ENCODE data around the gene LMX1B. TPM values are rescaled to one million over a fixed set of nuclear protein-coding genes. Genes with fewer than 3 reads are reported as not detected.

LMX1B gene
- total RNA-seq, 1 experiment from 2014 or later: 11.3 TPM

GRCh38 chr9:126591083-126591482, 22.6 kb upstream of the LMX1B start (continued):
- no peak for TF ChIP-seq REST (IDR thresholded peaks at IDR 0.05; ENCODE audit: low read depth)
- TF ChIP-seq CBX3 (IDR thresholded peaks at IDR 0.05; ENCODE audit: low read depth): no peak
- no peak for TF ChIP-seq ZNF274 (IDR thresholded peaks at IDR 0.05; ENCODE audit: low read depth, low read length)
- TF ChIP-seq ZBTB33 (IDR thresholded peaks at IDR 0.05; ENCODE audit: extremely low read depth, insufficient replicate concordance, low read length): no peak
- TF ChIP-seq POLR2A (IDR thresholded peaks at IDR 0.05; ENCODE audit: borderline replicate concordance, extremely low read depth, insufficient read depth, insufficient read length): no peak
- no peak for TF ChIP-seq EZH2phosphoT487 (IDR thresholded peaks at IDR 0.05; ENCODE audit: borderline replicate concordance)
- TF ChIP-seq YY1 (IDR thresholded peaks at IDR 0.05; ENCODE audit: extremely low read depth, insufficient replicate concordance, low read depth, low read length): no peak
- TF ChIP-seq EZH2 (IDR thresholded peaks at IDR 0.05): no peak
- TF ChIP-seq FOSL1 (IDR thresholded peaks at IDR 0.05; ENCODE audit: low read depth): no peak

GRCh38 chr9:126591922-126592321, 21.8 kb upstream of the LMX1B start:
- CTCF ChIA-PET: no interaction called here
- H3K9me3 ChIP-seq (ENCODE audit: control insufficient read depth in 1 of 2, insufficient read depth in 1 of 2, low read depth in 1 of 2, low read length in 2 of 2): no peaks in the 10 kb centered on the region
- H3K79me2 ChIP-seq (ENCODE audit: insufficient read depth, low read length): no peaks in the 10 kb centered on the region
- ATAC-seq (no peak), DNase-seq (ENCODE audit: low read depth, low spot score) (no peak)
- RAD21 ChIA-PET (ENCODE audit: low non-redundant PET in 1 of 2, low total read pairs in 2 of 2, uncharacterized antibody in 2 of 2, unreplicated experiment in 2 of 2): no interaction called here
- no peaks in the 10 kb centered on the region for H3K27me3 ChIP-seq (ENCODE audit: insufficient read depth, low read length)
- no peak overlapping the region for H3K4me3 ChIP-seq (replicated peaks in 1 of 2; ENCODE audit: low read depth in 1 of 2, low read length in 2 of 2)
- POLR2A ChIA-PET: no interaction called here
- no peaks in the 10 kb centered on the region for H3K36me3 ChIP-seq (ENCODE audit: control insufficient read depth in 1 of 2, insufficient read depth in 2 of 2, low read length in 2 of 2)
- no peak overlapping the region for H3K9ac ChIP-seq (ENCODE audit: low read length)
- H4K20me1 ChIP-seq (ENCODE audit: insufficient read depth): no peaks in the 10 kb centered on the region
- H2AFZ ChIP-seq (ENCODE audit: low read depth, low read length, poor library complexity, severe bottlenecking): no peak overlapping the region
- no peak overlapping the region for H3K27ac ChIP-seq (ENCODE audit: low read depth, low read length)
- intact Hi-C loops (cut with micrococcal nuclease): no loop called here
- TF ChIP-seq CBX3 (IDR thresholded peaks at IDR 0.05; ENCODE audit: low read depth) (no peak), EZH2phosphoT487 (IDR thresholded peaks at IDR 0.05; ENCODE audit: borderline replicate concordance) (no peak), ELF1 (IDR thresholded peaks at IDR 0.05; ENCODE audit: borderline replicate concordance, low read depth) (no peak), EZH2 (IDR thresholded peaks at IDR 0.05) (no peak), MAX (IDR thresholded peaks at IDR 0.05) (no peak), ATF3 (IDR thresholded peaks at IDR 0.05) (no peak), RAD21 (IDR thresholded peaks at IDR 0.05; ENCODE audit: low read depth) (no peak), POLR2AphosphoS5 (IDR thresholded peaks at IDR 0.05; ENCODE audit: low read depth, low read length) (no peak), SRF (IDR thresholded peaks at IDR 0.05; ENCODE audit: low read depth) (no peak), YY1 (IDR thresholded peaks at IDR 0.05; ENCODE audit: extremely low read depth, insufficient replicate concordance, low read depth, low read length) (no peak), ZFX (IDR thresholded peaks at IDR 0.05) (no peak)
- H3K4me2 ChIP-seq (ENCODE audit: low read length): no peak overlapping the region
- H3K9me2 ChIP-seq (ENCODE audit: insufficient read depth): no peaks in the 10 kb centered on the region; the same call in 1 of the 2 replicates
- H3K4me1 ChIP-seq (ENCODE audit: control insufficient read depth in 1 of 2, insufficient read depth in 2 of 2, low read length in 2 of 2): no peaks in the 10 kb centered on the region
- no TSS peak for BruUV-seq (replicated peaks)

Measured in HCT116 (cell line).